Effector memory CD4-positive, alpha-beta T cell (primary cell): ENCODE measurements around the gene RASL10B.
"Not testable (repeated sequence)": the region's sequence is repeated elsewhere in the genome, so short reads cannot be mapped to it uniquely, and the experiment has no call there.

Experiments
- DNase-seq, 3 donors: peaks; one replicate each; pipeline ENCODE4 v3.0.0-alpha.2; 2020
- H3K27ac ChIP-seq: 2 replicates; pipeline ENCODE4 v1.7.0; 2013; ENCODE audit warnings: mild to moderate bottlenecking, low read length, moderate library complexity; ENCODE audit not compliant: insufficient read depth, poor library complexity, severe bottlenecking
- H3K27me3 ChIP-seq: replicated peaks from 2 replicates; pipeline ENCODE4 v1.7.0; 2013; ENCODE audit warnings: mild to moderate bottlenecking, low read length; ENCODE audit not compliant: insufficient read depth, control insufficient read depth, poor library complexity, severe bottlenecking
- H3K36me3 ChIP-seq: 2 replicates; pipeline ENCODE4 v1.7.0; 2013; ENCODE audit warnings: mild to moderate bottlenecking, low read length, moderate library complexity; ENCODE audit not compliant: control insufficient read depth, insufficient read depth
- H3K4me1 ChIP-seq: 2 replicates; pipeline ENCODE4 v1.7.0; 2013; ENCODE audit warnings: low read length, mild to moderate bottlenecking; ENCODE audit not compliant: control insufficient read depth, insufficient read depth, poor library complexity, severe bottlenecking
- H3K4me3 ChIP-seq: 2 replicates; pipeline ENCODE4 v1.7.0; 2013; ENCODE audit warnings: low read length, low read depth, mild to moderate bottlenecking; ENCODE audit not compliant: insufficient read depth, poor library complexity, severe bottlenecking
- H3K9me3 ChIP-seq: 2 replicates; pipeline ENCODE4 v1.7.0; 2013; ENCODE audit warnings: mild to moderate bottlenecking, low read length, moderate library complexity; ENCODE audit not compliant: control insufficient read depth

The RASL10B gene

DNA sequence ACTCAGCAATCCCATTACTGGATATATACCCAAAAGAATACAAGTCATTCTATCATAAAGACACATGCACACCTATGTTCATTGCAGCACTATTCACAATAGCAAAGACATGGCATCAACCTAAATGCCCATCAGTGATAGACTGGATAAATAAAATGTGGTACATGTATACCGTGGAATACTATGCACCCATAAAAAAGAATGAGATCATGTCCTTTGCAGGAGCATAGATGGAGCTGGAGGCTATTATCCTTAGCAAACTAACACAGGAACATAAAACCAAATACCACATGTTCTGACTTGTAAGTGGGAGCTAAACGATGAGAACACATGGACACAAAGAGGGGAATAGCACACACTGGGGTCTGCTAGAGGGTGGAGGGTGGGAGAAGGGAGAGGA is 28.1 kb upstream of the RASL10B start:
- H3K36me3 ChIP-seq, H3K27me3 ChIP-seq, H3K27ac ChIP-seq, H3K4me3 ChIP-seq, H3K9me3 ChIP-seq, DNase-seq, H3K4me1 ChIP-seq: not testable (repeated sequence)

GRCh38 chr17:35705230-35705629 is 26.2 kb upstream of the RASL10B start:
- no peak overlapping the region for H3K4me3 ChIP-seq
- peaks cover 9% of the 10 kb centered on the region for H3K36me3 ChIP-seq
- H3K27ac ChIP-seq = no peak overlapping the region
- H3K4me1 ChIP-seq = no peaks in the 10 kb centered on the region
- no peak for DNase-seq
- H3K9me3 ChIP-seq = no peaks in the 10 kb centered on the region
- no peaks in the 10 kb centered on the region for H3K27me3 ChIP-seq

- H3K4me1 ChIP-seq = no peaks in the 10 kb centered on the region
- no peaks in the 10 kb centered on the region for H3K27me3 ChIP-seq
- no peak overlapping the region for H3K27ac ChIP-seq
- peaks cover 9% of the 10 kb centered on the region for H3K36me3 ChIP-seq
- no peaks in the 10 kb centered on the region for H3K9me3 ChIP-seq
- no peak for DNase-seq
- no peak overlapping the region for H3K4me3 ChIP-seq
Observed at GRCh38 chr17:35705705-35706104, 25.7 kb upstream of the RASL10B start.

DNA sequence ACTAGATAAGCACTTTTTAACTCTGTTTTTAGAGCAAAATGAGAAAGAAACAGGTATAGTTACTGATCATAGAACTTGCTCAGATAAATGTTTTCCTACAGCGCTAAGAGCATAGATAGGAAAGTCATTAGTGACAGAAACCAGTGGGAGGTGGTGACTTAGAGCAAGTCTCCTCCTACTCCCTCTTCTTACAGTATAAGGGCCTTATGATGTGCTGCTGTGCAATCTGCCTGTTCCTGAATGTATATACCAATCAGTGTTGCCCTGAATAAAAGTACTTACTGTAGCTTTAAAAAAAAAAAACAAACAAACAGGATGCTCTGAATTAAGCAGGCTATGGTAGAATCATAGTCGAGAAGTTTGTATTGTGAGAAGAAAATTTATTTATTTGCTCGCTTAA is 23.3 kb upstream of the RASL10B start:
- Histone ChIP-seq H3K9me3 (no peaks in the 10 kb centered on the region), H3K27ac (no peak overlapping the region), H3K4me3 (no peak overlapping the region), H3K4me1 (peaks cover 7% of the 10 kb centered on the region), H3K36me3 (peaks cover 17% of the 10 kb centered on the region), H3K27me3 (no peaks in the 10 kb centered on the region)
- DNase-seq = no peak

DNA sequence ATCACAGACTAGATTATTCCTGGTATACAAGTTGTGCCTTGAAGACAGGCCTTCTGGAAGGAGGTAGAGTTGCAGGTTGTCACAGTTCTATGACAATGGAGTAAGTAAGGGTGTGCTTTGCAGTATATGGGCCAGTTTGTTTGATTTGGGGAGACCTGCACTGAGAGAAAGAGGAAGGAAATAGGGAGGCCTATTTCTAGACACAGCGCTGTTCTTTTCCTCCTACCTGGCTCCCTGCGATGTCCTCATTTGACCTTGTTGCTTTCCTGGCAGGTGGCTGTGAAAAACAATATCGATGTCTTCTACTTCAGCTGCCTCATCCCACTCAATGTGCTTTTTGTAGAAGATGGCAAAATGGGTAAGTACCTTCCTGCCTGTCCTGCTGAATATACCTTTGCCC is 22.5 kb upstream of the RASL10B start:
- no peaks in the 10 kb centered on the region for H3K9me3 ChIP-seq
- H3K4me3 ChIP-seq = no peak overlapping the region
- H3K4me1 ChIP-seq = peaks cover 7% of the 10 kb centered on the region
- H3K36me3 ChIP-seq = peaks cover 25% of the 10 kb centered on the region
- no peaks in the 10 kb centered on the region for H3K27me3 ChIP-seq
- no peak overlapping the region for H3K27ac ChIP-seq
- no peak for DNase-seq

DNA sequence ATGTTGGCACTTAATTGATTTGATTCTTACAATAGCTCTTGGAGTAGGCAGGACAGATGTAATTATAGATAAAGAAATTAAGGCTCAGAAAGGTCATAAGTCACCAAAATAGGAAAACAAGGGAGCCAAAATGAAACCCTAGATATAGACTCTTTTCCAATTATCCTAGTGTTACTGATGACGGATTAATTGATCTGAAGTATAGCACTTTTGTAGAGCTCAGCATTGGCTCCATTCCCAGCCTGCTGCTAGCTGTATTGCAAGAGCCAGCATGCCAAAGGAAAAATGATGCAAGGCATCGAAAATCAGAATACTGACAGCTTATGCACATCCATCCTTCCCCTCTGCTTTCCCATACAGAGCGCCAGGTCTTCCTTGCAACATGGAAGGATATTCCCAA is 21.6 kb upstream of the RASL10B start:
- no peaks in the 10 kb centered on the region for H3K27me3 ChIP-seq
- no peak overlapping the region for H3K4me3 ChIP-seq
- H3K9me3 ChIP-seq = no peaks in the 10 kb centered on the region
- H3K4me1 ChIP-seq = peaks cover 7% of the 10 kb centered on the region
- peaks cover 25% of the 10 kb centered on the region for H3K36me3 ChIP-seq
- DNase-seq = no peak
- no peak overlapping the region for H3K27ac ChIP-seq

GRCh38 chr17:35710950-35711349 is 20.5 kb upstream of the RASL10B start:
- H3K27me3 ChIP-seq = no peaks in the 10 kb centered on the region
- H3K4me3 ChIP-seq = no peak overlapping the region
- no peaks in the 10 kb centered on the region for H3K9me3 ChIP-seq
- no peak overlapping the region for H3K27ac ChIP-seq
- H3K4me1 ChIP-seq = peaks cover 7% of the 10 kb centered on the region
- H3K36me3 ChIP-seq = peaks cover 29% of the 10 kb centered on the region
- DNase-seq = no peak

DNA sequence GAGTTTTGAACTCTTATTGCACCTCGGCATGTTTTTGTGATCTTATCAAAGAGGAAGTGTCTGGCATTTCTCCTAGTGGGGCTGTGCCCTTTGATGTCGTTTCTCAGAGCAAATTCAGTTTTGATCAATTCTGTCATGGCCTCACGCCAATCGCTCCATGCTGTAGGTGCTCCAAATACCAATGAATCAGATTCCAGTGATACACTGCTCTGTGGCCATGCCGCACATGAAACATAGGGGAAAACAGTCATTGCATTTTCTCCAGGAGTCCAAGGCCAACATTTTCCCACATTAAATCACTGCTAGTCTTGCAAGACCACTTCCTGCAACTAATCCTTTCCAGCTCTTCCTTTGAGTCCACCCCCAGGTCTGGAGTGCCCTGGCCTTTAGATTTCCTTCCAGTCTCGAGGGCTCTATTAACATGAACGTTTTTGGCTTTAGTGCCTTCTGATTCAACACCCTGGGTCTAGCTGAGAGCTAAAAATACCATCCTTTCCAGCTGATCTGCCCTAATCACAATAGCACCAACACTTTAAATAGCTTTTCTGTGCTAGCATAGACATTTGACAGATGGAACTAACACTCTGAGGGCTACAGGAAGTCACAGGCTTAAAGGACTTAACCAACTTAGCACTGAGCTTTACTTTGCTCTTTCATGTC is 18.2 kb upstream of the RASL10B start:
- Histone ChIP-seq H3K36me3 (peaks cover 43% of the 10 kb centered on the region), H3K27me3 (no peaks in the 10 kb centered on the region), H3K9me3 (no peaks in the 10 kb centered on the region), H3K4me3 (no peak overlapping the region), H3K27ac (no peak overlapping the region), H3K4me1 (peaks cover 7% of the 10 kb centered on the region)
- no peak for DNase-seq

- Histone ChIP-seq H3K9me3 (no peaks in the 10 kb centered on the region), H3K27ac (no peak overlapping the region), H3K27me3 (no peaks in the 10 kb centered on the region), H3K4me3 (no peak overlapping the region), H3K4me1 (peaks cover 7% of the 10 kb centered on the region), H3K36me3 (peaks cover 48% of the 10 kb centered on the region)
- no peak for DNase-seq
Observed at GRCh38 chr17:35714988-35715387, 16.5 kb upstream of the RASL10B start.

- H3K36me3 ChIP-seq = peaks cover 44% of the 10 kb centered on the region
Observed at GRCh38 chr17:35715416-35715815, 16.0 kb upstream of the RASL10B start.

More at GRCh38 chr17:35715416-35715815, 16.0 kb upstream of the RASL10B start:
- peaks cover 7% of the 10 kb centered on the region for H3K4me1 ChIP-seq
- no peaks in the 10 kb centered on the region for H3K9me3 ChIP-seq
- no peaks in the 10 kb centered on the region for H3K27me3 ChIP-seq
- H3K4me3 ChIP-seq = no peak overlapping the region
- DNase-seq = no peak
- H3K27ac ChIP-seq = no peak overlapping the region
